HG03342 (cell line): ENCODE measurements around the gene DDI2.
"Not testable (repeated sequence)": the region's sequence is repeated elsewhere in the genome, so short reads cannot be mapped to it uniquely, and the experiment has no call there.

Experiments
- ATAC-seq: cut with Tn5 transposase; IDR thresholded peaks from one replicate; pipeline ENCODE4 v1.9.1; 2021; ENCODE audit warnings: mild to moderate bottlenecking, moderate library complexity; ENCODE audit not compliant: unreplicated experiment

Gene DDI2

DNA sequence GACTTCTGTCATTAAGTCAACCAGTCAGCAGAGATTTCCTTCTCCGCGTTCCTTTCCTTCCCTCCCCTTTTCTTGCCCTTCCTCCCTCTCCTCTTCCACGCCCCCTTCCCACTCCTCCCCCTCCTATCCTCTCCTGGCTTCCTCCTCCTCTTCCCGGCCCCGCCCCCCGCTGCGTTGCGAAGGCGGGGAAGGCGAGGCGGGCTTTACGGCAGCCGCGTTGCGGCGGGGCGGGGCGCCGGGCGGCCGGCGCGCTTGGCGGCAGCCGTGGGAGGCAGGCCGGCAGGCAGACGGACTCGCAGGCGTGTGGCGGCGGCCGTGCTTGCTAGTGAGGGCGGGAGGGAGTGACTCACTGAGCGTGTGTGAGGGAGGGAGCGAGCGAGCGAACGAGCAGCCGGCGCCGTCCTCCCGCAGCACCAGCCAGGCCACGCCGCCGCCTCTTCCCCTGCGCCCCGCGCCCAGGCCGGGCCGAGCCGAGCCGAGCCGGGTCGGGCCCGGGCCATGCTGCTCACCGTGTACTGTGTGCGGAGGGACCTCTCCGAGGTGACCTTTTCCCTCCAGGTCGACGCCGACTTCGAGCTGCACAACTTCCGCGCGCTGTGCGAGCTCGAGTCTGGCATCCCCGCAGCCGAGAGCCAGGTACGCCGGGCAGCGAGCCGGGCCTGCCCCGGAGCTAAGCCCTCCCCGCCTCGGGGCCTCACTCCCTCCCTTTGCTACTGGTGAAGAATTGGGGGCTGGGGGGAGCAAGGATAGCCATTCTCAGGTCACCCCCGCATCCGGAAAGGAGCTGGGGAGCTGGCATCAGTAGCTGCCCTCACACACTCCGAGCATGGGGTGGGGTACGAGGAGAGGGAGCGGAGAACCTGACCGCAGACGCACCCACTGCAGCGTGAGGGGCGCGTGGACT lies at the start of gene DDI2:
Gene DDI2 (plus strand): TSS at position 286 of the 904 bp plus-strand sequence. CDS start 213 bp downstream, at position 499.
- ATAC-seq: peak; percentile 61

DNA sequence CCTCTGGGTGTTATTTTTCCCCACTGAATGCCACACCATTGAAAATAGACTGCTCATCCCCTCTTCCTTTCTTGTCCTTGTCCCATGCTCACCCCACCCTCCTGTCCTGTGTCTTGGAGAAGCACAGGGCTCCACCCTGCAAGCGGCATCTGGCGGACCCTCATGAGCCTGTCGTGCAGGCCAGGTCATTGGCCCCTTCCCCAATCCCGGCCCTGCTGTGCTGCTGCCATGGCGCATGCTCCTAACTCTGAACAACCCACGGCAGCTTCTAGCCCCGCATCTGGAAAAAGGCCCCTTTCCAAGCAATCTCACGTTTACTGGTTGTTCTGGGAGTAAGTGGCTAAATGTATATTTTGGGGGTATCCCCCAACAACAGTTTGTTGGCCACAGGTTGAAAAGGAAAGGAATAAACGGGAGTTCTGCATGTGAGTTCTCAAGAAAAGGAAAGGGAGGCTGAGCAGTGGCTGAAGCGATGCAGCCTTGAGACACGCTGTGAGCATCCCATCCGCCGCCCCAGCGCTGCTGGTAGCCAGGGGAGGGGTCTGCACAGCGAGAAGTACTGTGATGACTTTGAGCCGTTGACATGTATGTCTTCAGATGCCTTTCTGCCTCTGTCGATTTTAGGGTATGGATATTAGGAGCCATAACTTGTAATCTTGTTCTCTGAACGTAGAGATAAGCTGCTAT lies 48.7 kb upstream of the DDI2 start:
- no peak for ATAC-seq

DNA sequence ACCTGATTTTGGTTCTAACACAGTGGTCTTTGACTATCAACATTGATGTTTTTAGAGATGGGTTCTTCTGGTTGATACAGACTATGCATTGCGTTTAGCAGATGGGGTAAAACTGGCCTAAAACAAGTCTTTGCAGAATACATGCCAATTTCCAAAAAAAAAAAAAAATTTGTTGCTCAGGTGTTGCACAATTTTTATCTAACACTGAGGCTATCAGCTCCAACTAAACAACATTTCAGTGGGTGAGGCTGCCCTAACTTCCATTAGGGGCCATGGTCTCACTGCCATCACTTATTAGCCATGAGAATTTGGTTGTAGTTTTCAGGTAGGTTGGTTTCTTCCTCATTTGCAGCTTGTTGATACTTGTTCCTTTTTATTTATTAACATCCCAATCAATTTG lies 46.4 kb upstream of the DDI2 start:
- ATAC-seq: no peak

DNA sequence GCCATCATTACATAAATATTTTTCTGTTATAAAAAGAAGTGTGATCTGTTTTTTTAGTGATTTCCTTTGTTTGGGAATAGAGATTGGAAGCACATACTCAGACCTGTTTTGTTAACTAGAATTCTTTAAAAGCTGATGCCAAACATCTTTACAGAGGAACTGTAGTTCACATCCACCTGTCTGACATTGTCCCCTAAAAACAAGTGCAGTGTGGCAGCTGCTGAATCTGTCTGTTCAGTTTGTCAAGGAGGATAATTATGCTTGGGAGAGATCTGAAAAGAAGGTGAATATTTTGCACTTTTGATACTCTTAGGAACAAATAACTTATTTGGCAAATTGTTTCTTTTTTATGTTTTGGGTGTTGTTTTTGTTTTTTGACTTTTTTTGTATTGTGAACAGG lies 46.0 kb upstream of the DDI2 start:
- no peak for ATAC-seq

DNA sequence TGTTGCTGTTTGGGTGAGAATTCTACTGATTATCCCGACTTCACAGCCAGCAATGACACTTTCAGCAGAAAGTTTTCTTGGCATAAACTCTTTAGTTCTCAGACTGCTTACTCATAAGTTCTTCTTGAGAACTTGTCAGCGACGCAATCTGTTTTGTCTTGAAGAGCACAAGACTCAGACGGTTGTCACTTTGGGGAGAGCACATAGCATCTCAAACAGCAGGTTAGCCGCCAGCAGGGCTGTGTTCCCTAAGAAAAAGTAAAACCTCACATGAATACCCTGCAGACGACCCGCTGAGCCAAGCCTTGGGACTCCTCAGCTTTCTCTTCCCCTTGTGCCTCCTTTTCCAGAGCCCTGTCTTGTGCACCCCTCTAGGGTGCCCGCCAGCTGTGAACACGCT lies 43.8 kb upstream of the DDI2 start:
- no peak for ATAC-seq

DNA sequence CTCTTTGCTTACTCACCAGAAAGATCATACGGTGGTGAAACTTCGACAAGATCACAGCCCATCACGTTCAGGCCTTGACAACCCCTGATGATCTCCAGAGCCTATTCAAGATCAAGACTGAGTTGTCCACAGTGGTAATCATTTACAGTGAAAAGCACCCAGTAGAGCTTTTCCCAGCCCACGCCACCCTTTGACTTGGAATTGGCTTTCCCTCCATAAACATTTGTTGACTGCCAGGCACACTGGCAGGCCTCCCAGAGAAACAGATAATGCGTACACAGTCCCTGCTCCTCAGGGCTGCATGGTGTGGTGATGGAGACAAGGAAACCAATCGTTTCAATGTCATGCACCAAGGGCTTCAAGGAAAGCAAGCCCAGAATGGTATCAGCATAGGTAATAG lies 42.5 kb upstream of the DDI2 start:
- ATAC-seq: no peak

DNA sequence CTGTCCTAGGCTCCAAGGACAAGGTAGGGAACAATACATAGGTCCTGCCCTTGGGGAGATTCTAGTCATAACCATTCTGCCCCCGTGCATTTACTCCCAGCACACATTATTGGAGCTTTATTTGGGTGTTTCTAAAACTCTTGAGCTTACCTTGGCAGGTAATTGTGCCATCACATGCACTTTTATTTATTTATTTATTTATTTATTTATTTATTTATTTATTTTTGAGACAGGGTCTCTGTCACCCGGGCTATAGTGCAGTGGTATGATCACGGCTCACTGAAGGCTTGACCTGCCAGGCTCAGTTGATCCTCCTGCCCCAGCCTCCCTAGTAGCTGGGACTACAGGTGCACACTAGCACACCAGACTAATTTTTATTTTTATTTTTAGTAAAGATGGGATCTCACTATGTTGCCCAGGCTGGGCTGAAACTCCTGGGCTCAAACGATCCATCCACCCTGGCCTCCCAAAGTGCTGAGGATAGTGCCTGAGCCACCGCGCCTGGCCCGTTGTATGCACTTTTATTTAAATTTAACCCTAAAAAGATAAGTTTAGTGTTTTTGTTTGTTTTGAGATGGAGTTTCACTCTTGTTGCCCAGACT lies 41.6 kb upstream of the DDI2 start:
- no peak for ATAC-seq

DNA sequence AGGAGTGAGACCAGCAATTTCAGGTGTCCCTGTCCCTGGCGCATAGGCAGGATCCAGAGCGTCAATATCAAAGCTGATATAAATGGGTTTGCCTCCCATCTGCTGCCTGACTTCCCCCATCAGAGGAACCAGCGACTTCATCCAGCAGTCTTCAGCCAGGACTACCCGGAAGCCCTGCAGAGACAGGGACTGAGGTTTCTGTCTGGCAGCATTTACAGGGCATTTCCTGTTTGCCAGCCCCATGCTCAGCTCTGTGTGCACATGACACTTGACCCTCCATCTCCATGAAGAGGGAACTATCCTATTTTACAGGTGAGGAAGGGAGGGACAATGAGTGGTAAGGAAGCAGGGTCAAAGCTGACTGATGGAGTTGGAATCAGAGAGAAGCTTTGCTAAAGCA lies 39.6 kb upstream of the DDI2 start:
- ATAC-seq: no peak

DNA sequence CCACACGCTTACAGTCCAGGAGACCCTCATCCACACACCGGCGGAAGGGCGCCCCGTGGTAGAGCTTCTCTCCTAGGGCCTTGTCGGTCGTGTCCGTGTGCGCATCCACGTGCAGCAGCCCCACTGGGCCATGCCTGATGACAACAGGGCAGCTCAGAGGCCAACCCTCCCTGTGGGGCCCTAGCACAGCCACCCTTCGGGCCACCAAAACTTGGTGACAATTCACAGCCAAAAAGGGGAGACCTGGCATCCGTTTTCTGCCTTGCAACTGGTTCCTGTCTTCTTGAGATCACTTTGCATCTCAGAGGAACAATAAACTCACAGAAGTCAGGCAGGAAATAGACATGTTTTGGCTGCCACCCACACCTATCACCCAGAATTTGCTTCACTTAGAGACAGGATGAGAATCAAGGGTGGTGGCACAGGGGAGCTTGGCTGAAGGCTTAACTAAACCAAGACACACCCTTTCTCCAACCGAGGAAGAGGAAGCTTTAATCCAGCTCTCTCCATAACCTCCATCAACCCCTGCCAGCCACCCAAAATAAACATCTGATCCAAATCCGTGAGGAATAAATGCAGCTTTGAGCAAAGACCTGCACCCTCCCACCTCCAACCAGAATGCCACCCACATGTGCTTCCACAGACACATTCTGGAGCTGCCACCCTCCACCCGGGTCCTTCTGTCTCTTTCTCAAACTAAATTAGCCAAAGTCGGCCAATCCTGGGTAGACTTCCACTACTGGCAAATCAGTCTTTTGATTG lies 38.2 kb upstream of the DDI2 start:
- no peak for ATAC-seq

DNA sequence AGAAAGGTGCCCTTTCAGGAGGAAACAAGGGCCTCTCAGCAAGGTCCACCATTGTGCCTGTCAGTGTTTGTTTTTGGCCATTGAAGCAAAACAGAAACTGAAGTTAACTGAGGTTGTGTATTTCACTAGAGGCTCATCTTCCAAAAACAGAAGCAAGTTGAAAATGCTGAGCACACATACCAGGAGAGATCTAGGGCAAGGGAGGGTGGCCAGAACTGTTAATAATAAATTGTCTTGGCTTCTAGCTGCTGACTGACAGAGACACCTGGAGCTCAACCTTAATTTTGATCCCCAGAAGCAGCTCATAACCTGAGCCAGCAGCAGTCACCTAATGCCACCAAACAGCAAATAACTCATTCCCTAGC lies 37.6 kb upstream of the DDI2 start:
- ATAC-seq: no peak

DNA sequence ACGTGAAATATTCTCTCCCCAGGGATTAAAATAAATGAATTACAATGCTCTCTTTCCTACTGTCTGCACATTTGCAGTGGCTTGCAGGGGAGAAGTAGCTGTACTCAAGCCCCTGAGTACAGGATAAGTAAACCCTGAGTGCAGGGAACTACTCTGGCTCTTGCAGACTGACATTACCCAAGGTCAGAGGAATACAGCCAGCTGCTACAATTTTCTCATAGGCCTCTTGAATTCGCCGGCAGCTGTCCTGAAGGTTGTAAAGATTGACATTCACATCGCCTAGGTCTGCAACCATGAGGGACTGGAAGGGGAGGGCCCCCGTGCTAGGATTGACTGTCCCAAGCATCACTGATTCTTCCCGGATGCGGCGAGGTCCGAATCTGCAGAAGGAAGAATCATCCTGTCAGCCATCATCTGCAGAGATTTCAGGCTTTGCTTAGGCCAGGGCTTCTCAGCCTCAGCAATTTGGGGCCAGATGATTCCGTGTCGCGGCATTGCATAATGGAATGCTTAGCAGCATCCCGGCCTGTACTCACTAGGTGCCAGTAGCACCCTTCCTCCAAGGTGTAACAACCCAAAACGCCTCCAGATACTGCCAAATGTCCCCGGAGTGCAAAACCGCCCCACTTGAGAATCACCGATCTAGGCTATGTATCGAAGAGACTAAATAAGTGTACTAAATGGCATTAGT lies 34.1 kb upstream of the DDI2 start:
- no peak for ATAC-seq

DNA sequence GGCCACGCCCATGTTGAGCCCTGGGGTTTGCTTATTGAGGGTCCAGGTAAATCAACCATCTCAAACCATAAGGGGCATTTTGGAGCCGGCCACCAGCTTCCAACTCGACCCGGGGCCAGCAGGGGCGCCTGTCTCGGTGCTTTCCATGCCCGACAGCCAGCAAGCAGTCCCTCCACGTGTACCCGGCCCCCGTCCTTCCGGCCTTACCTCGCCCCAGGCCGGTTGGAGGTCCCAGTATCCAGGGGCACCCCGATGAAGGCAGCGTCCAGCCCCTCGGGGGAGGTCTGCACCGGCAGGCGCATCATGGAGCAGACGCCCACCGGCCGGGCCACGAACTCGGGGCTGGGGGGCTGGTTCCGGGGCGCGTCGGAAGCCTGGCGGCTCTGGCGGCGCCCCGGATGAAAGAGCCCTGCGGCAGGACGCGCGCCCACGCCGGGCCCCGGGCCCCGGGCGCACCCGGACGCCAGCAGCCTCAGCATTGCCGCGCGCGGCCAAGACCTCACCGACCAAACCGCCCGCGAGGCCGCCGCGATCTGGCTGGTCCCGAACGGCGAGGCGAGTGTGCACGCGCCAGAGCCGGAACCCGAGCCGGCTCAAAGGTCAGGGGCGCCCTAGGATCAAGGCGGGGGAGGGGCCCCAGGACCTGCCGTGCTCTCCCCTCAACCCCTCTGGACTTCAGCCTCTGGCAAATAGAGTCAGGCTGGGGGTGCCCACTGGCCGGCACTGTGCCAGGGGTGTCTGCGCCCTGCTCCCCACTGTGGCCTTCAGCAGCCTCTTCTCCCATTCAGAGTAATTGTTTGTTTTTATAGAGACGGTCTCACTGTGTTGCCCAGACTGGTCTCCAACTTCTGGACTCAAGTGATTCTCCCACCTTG lies 32.5 kb upstream of the DDI2 start, which contains the start of gene AGMAT:
Gene AGMAT (minus strand): TSS at position 563 of the 875 bp plus-strand sequence. CDS start 84 bp downstream, at position 479.
- ATAC-seq: peak; percentile 52

DNA sequence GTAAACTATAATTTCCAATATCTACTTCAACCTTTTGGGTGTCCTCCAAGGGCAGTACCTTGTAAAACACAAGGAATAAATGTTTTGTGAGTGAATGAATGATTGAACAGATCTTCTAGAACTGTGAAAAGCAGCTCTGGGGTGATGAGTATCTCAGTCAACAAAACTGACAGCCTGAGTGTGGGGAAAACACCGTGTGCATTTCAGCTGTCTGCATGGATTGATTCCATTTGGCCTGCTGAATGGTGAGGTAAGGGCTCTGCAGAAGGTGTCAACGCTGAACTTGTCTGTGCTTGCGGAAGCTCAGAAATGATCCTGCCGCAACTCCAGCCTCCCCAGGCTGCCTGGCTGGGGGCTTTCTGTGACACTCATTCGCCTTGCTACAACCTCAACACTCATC lies 25.0 kb upstream of the DDI2 start:
- ATAC-seq: no peak

DNA sequence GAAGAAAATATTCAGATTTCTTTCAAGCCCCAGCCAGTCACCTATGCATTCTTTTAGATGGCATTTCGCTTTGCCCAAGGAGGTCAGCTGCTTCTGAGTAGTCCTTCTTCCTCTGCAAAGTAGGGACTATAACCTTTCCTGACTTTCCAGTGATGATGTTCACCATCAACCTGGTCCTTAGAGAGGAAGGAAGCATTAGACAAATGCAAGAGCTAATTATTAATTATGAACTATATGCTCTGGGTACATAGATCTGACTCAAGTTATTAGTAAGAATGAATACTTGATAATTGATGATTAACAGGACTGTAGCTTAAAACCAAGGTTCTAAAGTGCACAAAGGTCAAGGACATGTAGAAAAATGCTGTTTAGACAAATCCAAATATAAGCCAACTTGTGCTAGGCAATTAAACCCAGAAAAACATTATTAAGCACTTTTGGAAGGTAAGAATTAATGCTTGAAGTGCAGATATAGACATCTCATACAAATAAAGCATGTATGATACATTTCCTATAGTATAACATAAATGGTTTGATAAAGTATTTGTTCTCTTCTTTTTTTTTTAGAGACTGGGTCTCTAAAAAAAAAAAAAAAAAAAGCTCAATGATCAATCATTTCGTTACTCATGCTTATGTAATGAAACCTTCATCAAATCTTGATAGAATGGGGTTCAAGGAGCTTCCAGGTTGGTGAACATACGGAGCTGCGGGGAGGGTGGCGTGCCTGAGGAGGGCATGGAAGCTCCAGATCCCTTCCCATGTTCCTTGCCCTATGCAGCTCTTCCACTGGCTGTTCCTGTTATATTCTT lies 21.2 kb upstream of the DDI2 start:
- no peak for ATAC-seq

DNA sequence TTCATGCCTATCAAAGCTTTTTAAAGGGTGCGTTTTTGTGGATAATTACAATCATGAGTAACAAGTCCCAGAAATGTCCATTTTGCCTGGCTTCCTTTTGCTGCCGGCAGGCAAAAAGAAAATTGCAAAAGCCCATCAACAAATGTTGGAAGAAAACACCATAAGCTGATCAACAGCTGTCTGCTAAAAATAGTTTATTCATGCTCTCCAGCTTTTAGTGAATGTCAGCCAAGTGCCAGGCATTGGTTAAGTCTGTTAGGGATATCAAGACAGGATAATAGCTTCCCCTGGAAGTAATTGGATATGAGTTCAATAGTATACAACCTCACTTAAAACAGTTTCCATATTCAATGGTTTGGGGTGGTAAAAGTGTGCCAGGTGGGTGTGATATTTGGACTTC lies 18.8 kb upstream of the DDI2 start:
- no peak for ATAC-seq

DNA sequence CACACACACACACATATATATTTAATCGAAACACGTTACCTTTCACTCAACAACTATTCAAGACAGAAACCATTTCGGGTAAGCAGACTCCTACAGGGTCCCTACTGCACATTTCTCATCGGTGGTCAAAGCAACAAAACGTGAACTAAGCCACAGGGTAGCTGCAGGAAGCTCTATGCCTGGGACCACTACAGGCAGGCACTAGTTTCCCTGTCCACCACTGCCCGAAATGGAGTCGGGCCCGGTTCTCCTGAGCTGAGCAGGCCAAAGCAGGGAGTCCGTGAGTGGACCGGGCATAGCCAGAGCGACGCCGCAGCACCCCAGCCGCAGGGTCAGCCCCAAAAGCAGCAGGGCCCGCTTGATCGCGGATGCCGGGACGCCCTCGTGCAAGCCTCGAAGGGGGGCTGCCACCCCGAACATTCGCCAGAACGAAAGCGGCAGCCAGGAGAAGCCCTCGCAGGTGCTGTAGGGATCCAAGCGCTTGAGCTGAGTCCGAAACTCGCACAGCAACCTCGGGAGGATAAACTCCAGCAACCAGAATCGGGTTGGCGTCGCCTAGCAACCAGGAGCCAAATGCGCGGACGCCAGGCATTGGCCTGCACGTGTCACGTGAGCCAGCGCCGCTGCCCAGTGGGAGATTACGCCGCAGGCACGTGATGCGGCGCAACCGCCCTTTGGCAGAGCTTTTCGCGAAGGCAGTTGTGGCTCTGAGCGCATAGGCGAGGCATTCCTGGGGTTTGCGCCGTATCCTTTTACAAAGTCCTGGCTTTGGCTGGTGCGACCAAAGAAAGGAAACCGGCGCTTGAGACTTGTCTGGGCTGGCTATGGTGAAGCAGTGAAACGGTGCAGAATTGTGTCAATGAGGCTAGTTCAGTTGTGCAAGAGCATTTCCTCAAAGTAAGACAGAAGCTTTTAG lies 13.9 kb upstream of the DDI2 start:
- peak; percentile 92 for ATAC-seq

DNA sequence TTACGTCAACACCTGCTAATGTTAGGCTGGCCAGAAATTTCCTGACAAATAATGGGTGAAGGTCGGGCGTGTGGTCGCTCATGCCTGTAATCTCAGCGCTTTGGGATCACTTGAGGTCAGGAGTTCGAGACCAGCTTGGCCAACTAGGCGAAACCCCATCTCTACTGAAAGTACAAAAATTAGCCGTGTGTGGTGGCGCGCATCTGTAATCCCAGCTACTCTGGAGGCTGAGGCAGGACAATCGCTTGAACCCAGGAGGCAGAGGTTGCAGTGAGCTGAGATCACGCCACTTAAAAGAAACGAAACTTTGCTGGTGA lies 13.3 kb upstream of the DDI2 start:
- not testable (repeated sequence) for ATAC-seq

DNA sequence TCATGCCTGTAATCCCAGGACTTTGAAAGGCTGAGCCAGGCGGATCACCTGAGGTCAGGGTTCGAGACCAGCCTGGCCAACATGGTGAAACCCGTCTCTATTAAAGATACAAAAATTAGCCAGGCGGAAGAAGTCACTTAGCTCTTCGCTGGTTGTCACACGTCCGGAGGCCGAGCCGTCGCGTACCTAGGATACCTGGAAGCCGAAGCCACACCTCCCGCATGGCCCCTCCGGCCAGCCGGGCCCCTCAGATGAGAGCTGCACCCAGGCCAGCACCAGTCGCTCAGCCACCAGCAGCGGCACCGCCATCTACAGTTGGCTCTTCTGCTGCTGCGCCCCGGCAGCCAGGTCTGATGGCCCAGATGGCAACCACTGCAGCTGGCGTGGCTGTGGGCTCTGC lies 12.9 kb upstream of the DDI2 start:
- not testable (repeated sequence) for ATAC-seq
